Neuronal stem cell (in vitro differentiated cells): ENCODE measurements around the gene KIF3B.
"Not testable (repeated sequence)": the region's sequence is repeated elsewhere in the genome, so short reads cannot be mapped to it uniquely, and the experiment has no call there.

Source experiments
- DNase-seq: peaks from one replicate; pipeline ENCODE4 v3.0.0-alpha.2; 2013; ENCODE audit warnings: low spot score
- H2AFZ ChIP-seq: one replicate; pipeline ENCODE4 v1.6.1; 2013; ENCODE audit warnings: mild to moderate bottlenecking, low read length, inconsistent platforms
- H2AK5ac ChIP-seq: 2 replicates; pipeline ENCODE4 v1.6.1; 2013; ENCODE audit warnings: low read depth, mild to moderate bottlenecking, inconsistent platforms, low read length, moderate library complexity, mixed read lengths
- H2BK120ac ChIP-seq: 2 replicates; pipeline ENCODE4 v1.6.1; 2013; ENCODE audit warnings: low read depth, mild to moderate bottlenecking, inconsistent platforms, low read length, moderate library complexity, mixed read lengths
- H2BK12ac ChIP-seq: one replicate; pipeline ENCODE4 v1.6.1; 2013; ENCODE audit warnings: low read length, inconsistent platforms
- H2BK15ac ChIP-seq: 2 replicates; pipeline ENCODE4 v1.6.1; 2013; ENCODE audit warnings: mild to moderate bottlenecking, low read length, inconsistent platforms, mixed read lengths
- H2BK5ac ChIP-seq: one replicate; pipeline ENCODE4 v1.6.1; 2013; ENCODE audit warnings: inconsistent platforms, mild to moderate bottlenecking, low read length, moderate library complexity
- H3K14ac ChIP-seq: one replicate; pipeline ENCODE4 v1.6.1; 2013; ENCODE audit warnings: low read length, inconsistent platforms
- H3K18ac ChIP-seq: 2 replicates; pipeline ENCODE4 v1.6.1; 2013; ENCODE audit warnings: low read length, inconsistent platforms
- H3K23ac ChIP-seq: 2 replicates; pipeline ENCODE4 v1.6.1; 2013; ENCODE audit warnings: low read depth, mild to moderate bottlenecking, mixed read lengths, low read length, inconsistent platforms; ENCODE audit not compliant: poor library complexity
- H3K27ac ChIP-seq: replicated peaks from 3 replicates; pipeline ENCODE4 v1.5.1; 2013; ENCODE audit warnings: low read length, inconsistent platforms
- H3K27me3 ChIP-seq, 3 experiments: 2 replicates each; pipeline ENCODE4 v1.6.1; 2013; ENCODE audit warnings: low read length in 3 of 3, mild to moderate bottlenecking in 2 of 3, inconsistent platforms in 1 of 3, low read depth in 1 of 3, mixed read lengths in 1 of 3, moderate library complexity in 1 of 3; ENCODE audit not compliant: control insufficient read depth in 3 of 3, insufficient read depth in 3 of 3
- H3K36me3 ChIP-seq, 2 donors: replicated peaks in 1 of 2; 2 replicates each; pipeline ENCODE4 v1.6.1; 2013; ENCODE audit warnings: low read length in 2 of 2; ENCODE audit not compliant: control insufficient read depth in 2 of 2, insufficient read depth in 2 of 2
- H3K4ac ChIP-seq: 2 replicates; pipeline ENCODE4 v1.6.1; 2013; ENCODE audit warnings: inconsistent platforms, mild to moderate bottlenecking, low read length, moderate library complexity
- H3K4me1 ChIP-seq, 2 donors: 1 replicate in 1 of 2; 2 replicates in 1 of 2; pipeline ENCODE4 v1.6.1; 2013; ENCODE audit warnings: low read length in 2 of 2, low read depth in 1 of 2; ENCODE audit not compliant: control insufficient read depth in 2 of 2, insufficient read depth in 1 of 2
- H3K4me2 ChIP-seq: one replicate; pipeline ENCODE4 v1.6.1; 2013; ENCODE audit warnings: mild to moderate bottlenecking, low read length, inconsistent platforms; ENCODE audit not compliant: insufficient read depth, poor library complexity, severe bottlenecking
- H3K4me3 ChIP-seq, 2 donors: 2 replicates each; pipeline ENCODE4 v1.5.1; 2013; ENCODE audit warnings: low read length in 2 of 2, mild to moderate bottlenecking in 2 of 2, inconsistent platforms in 1 of 2, moderate library complexity in 1 of 2
- H3K79me1 ChIP-seq: one replicate; pipeline ENCODE4 v1.6.1; 2013; ENCODE audit warnings: low read depth, mild to moderate bottlenecking, inconsistent platforms, low read length, moderate library complexity
- H3K9ac ChIP-seq: one replicate; pipeline ENCODE4 v1.6.1; 2013; ENCODE audit warnings: mild to moderate bottlenecking, low read depth, low read length, inconsistent platforms; ENCODE audit not compliant: poor library complexity
- H3K9me3 ChIP-seq, 2 donors: replicated peaks in 1 of 2; 2 replicates each; pipeline versions ENCODE3 to v1.6.1; 2013; ENCODE audit warnings: low read length in 2 of 2, mild to moderate bottlenecking in 2 of 2, inconsistent platforms in 1 of 2, low read depth in 1 of 2, mixed read lengths in 1 of 2, moderate library complexity in 1 of 2; ENCODE audit not compliant: control insufficient read depth in 2 of 2, insufficient read depth in 1 of 2
- H4K8ac ChIP-seq: one replicate; pipeline ENCODE4 v1.6.1; 2013; ENCODE audit warnings: low read depth, mild to moderate bottlenecking, inconsistent platforms, low read length, moderate library complexity
- H4K91ac ChIP-seq: one replicate; pipeline ENCODE4 v1.6.1; 2013; ENCODE audit warnings: low read length, low read depth, mild to moderate bottlenecking, inconsistent platforms; ENCODE audit not compliant: poor library complexity
- WGBS, 2 donors: extraction: QIAGEN DNeasy Blood & Tissue Kit; methylation state at CpG; one replicate each; pipeline ENCODE4 v1.1.7; 2013; ENCODE audit warnings: missing lambda C conversion rate in 2 of 2, mixed read lengths in 1 of 2; ENCODE audit not compliant: insufficient read length in 2 of 2, insufficient replicate concordance in 1 of 2; ENCODE audit errors: extremely low coverage in 2 of 2; 5-methylcytosine and 5-hydroxymethylcytosine counted together

Gene KIF3B

GRCh38 chr20:32274359-32274758, 3.1 kb upstream of the KIF3B start:
- Histone ChIP-seq H3K4me3 (no peak overlapping the region), H2AFZ (no peak overlapping the region), H3K18ac (no peak overlapping the region), H4K91ac (no peak overlapping the region), H3K23ac (no peak overlapping the region), H3K4me1 (peaks cover 4 to 7% of the 10 kb centered on the region in 2 donors), H3K79me1 (peaks cover 3% of the 10 kb centered on the region), H3K27me3 (peaks cover 0 to 19% (median 0%) of the 10 kb centered on the region in 3 experiments), H2BK15ac (no peak overlapping the region), H3K36me3 (no peaks in the 10 kb centered on the region), H2BK120ac (no peak overlapping the region), H3K9me3 (peaks cover 0 to 4% of the 10 kb centered on the region in 2 donors), H3K9ac (no peak overlapping the region), H3K4me2 (no peak overlapping the region), H2AK5ac (no peak overlapping the region), H4K8ac (no peak overlapping the region), H3K27ac (no peak overlapping the region), H2BK5ac (no peak overlapping the region), H2BK12ac (no peak overlapping the region), H3K14ac (no peak overlapping the region), H3K4ac (no peak overlapping the region)
- no CpG with 5 or more reads among the region's 3 CpGs for WGBS, 2 donors
- no peak for DNase-seq

GRCh38 chr20:32275163-32275562, 2.3 kb upstream of the KIF3B start:
- H2AFZ ChIP-seq, H3K79me1 ChIP-seq, H3K4me3 ChIP-seq, H2BK5ac ChIP-seq, H4K8ac ChIP-seq, H3K14ac ChIP-seq, H4K91ac ChIP-seq, H3K23ac ChIP-seq, H3K27ac ChIP-seq, H3K9me3 ChIP-seq, H2BK12ac ChIP-seq, H3K4ac ChIP-seq, H3K18ac ChIP-seq, H3K4me2 ChIP-seq, DNase-seq, H3K9ac ChIP-seq, H2BK120ac ChIP-seq, H3K4me1 ChIP-seq, H3K36me3 ChIP-seq, H2AK5ac ChIP-seq, H2BK15ac ChIP-seq: not testable (repeated sequence)
- H3K27me3 ChIP-seq, result peaks cover 0 to 19% (median 0%) of the 10 kb centered on the region in 3 experiments
- WGBS, 2 donors, result no CpG with 5 or more reads among the region's 3 CpGs

GRCh38 chr20:32278199-32278643, 770 bp downstream of the KIF3B start:
- Histone ChIP-seq H3K79me1 (peaks cover 3% of the 10 kb centered on the region), H3K18ac (no peak overlapping the region), H4K91ac (no peak overlapping the region), H3K27ac (no peak overlapping the region), H3K14ac (no peak overlapping the region), H3K4me3 (peak overlapping the region; percentile 88 to 90), H2BK5ac (no peak overlapping the region), H2AK5ac (no peak overlapping the region), H3K9me3 (peaks cover 0 to 4% of the 10 kb centered on the region in 2 donors), H2BK120ac (no peak overlapping the region), H3K23ac (no peak overlapping the region), H3K36me3 (peaks cover 3 to 7% of the 10 kb centered on the region in 2 donors), H3K27me3 (peaks cover 0 to under 1% (median 0%) of the 10 kb centered on the region in 3 experiments), H2BK15ac (no peak overlapping the region), H2AFZ (peak overlapping the region; percentile 100), H3K4me1 (peaks cover 4 to 7% of the 10 kb centered on the region in 2 donors), H3K9ac (peak overlapping the region; percentile 98), H3K4ac (no peak overlapping the region), H4K8ac (no peak overlapping the region), H2BK12ac (no peak overlapping the region), H3K4me2 (peak overlapping the region; percentile 95)
- WGBS, 2 donors, result no CpG with 5 or more reads among the region's 4 CpGs
- DNase-seq, result no peak

GRCh38 chr20:32281711-32282110, 4.3 kb downstream of the KIF3B start:
- Histone ChIP-seq H2BK12ac (no peak overlapping the region), H3K4me3 (no peak overlapping the region), H3K14ac (no peak overlapping the region), H3K23ac (no peak overlapping the region), H3K27ac (no peak overlapping the region), H3K27me3 (no peaks in the 10 kb centered on the region), H3K36me3 (peaks cover 3 to 12% of the 10 kb centered on the region in 2 donors), H4K91ac (no peak overlapping the region), H3K9me3 (no peaks in the 10 kb centered on the region), H2AFZ (no peak overlapping the region), H3K4me1 (peaks cover 4 to 7% of the 10 kb centered on the region in 2 donors), H3K9ac (no peak overlapping the region), H3K79me1 (peaks cover 3% of the 10 kb centered on the region), H3K4me2 (no peak overlapping the region), H2AK5ac (no peak overlapping the region), H2BK120ac (no peak overlapping the region), H2BK5ac (no peak overlapping the region), H4K8ac (no peak overlapping the region), H3K18ac (no peak overlapping the region), H2BK15ac (no peak overlapping the region), H3K4ac (no peak overlapping the region)
- DNase-seq, result no peak
- WGBS, 2 donors, result no CpG with 5 or more reads among the region's 4 CpGs
